Caco-2 (cell line): ENCODE data around the gene GP5. TPM values are rescaled to one million over a fixed set of nuclear protein-coding genes. Genes with fewer than 3 reads are reported as not detected.
A peak's percentile ranks its signal among the peaks of the same experiment; 100 is the strongest.

Experiments
- BruUV-seq: library from RNA; stranded (reverse); fragments of 400-500 nt; replicated peaks from 2 replicates; lab custom pipeline; 2021; lab: Mats Ljungman, UMichigan
- CTCF ChIA-PET: fragments of 300-600 bp; sonication (Branson Sonifier 250); formaldehyde crosslinking; loops from one replicate; lab custom pipeline; 2022; ENCODE audit warnings: antibody characterized with exemption; lab: Charles Lee
- POLR2A ChIA-PET: fragments of 300-600 bp; sonication (Branson Sonifier 250); formaldehyde crosslinking; loops from one replicate; lab custom pipeline; 2022; ENCODE audit warnings: antibody characterized with exemption; lab: Charles Lee
- DNase-seq, 2 experiments: peaks; one replicate each; pipeline versions ENCODE4 v3.0.0 to v3.0.0-alpha.2; 2020 to 2022
- H3K27me3 ChIP-seq: replicated peaks from 2 replicates; pipeline ENCODE4 v1.6.0; 2011; ENCODE audit warnings: low read length; ENCODE audit not compliant: control insufficient read depth, insufficient read depth
- H3K36me3 ChIP-seq: 2 replicates; pipeline ENCODE4 v1.5.1; 2011; ENCODE audit warnings: low read length; ENCODE audit not compliant: control insufficient read depth, insufficient read depth
- H3K4me1 ChIP-seq: fragments of 250-450 bp; sonication (Bioruptor Pico); 2 replicates; pipeline ENCODE4 v1.5.1; 2020; ENCODE audit warnings: mild to moderate bottlenecking
- H3K4me3 ChIP-seq: 2 replicates; pipeline ENCODE4 v1.5.1; 2011; ENCODE audit warnings: low read depth, mild to moderate bottlenecking, control low read depth, low read length
- H3K9me3 ChIP-seq: fragments of 250-450 bp; sonication (Bioruptor Pico); 2 replicates; pipeline ENCODE4 v1.5.1; 2020; ENCODE audit warnings: mild to moderate bottlenecking, moderate library complexity
- H3K27ac Mint-ChIP-seq: one replicate; pipeline ENCODE4 v1.8.0; 2022; ENCODE audit warnings: mixed read lengths; ENCODE audit not compliant: unreplicated experiment
- H3K27me3 Mint-ChIP-seq: one replicate; pipeline ENCODE4 v1.8.0; 2022; ENCODE audit warnings: mixed read lengths; ENCODE audit not compliant: insufficient read depth, unreplicated experiment
- H3K36me3 Mint-ChIP-seq: one replicate; pipeline ENCODE4 v1.8.0; 2022; ENCODE audit warnings: mild to moderate bottlenecking, mixed read lengths; ENCODE audit not compliant: insufficient read depth, unreplicated experiment
- H3K4me1 Mint-ChIP-seq: one replicate; pipeline ENCODE4 v1.8.0; 2022; ENCODE audit warnings: low read depth, mixed read lengths; ENCODE audit not compliant: unreplicated experiment
- H3K4me3 Mint-ChIP-seq: one replicate; pipeline ENCODE4 v1.8.0; 2022; ENCODE audit warnings: mild to moderate bottlenecking, moderate library complexity, mixed read lengths; ENCODE audit not compliant: unreplicated experiment
- H3K9me3 Mint-ChIP-seq: one replicate; pipeline ENCODE4 v1.8.0; 2022; ENCODE audit warnings: mixed read lengths; ENCODE audit not compliant: unreplicated experiment
- intact Hi-C: fragments of 100-400 bp; cut with micrococcal nuclease; formaldehyde crosslinking; loops from one replicate; pipeline ENCODE4 v1.10.0; 2022; ENCODE audit not compliant: unreplicated experiment
- total RNA-seq: library from RNA; stranded (reverse); gene quantifications from 2 replicates; pipeline ENCODE4 v1.2.3, GENCODE V29; 2022
- TF ChIP-seq, protein P1 (sequence below), 2 experiments: fragments of 200-600 bp in 1 of 2; IDR thresholded peaks; 1 replicate in 1 of 2; 2 replicates in 1 of 2; pipeline versions ENCODE4 v1.5.1 to v1.8.0; 2011 to 2022; ENCODE audit warnings: antibody characterized with exemption in 1 of 2, control low read depth in 1 of 2, inconsistent platforms in 1 of 2, low read depth in 1 of 2, low read length in 1 of 2, mild to moderate bottlenecking in 1 of 2, moderate library complexity in 1 of 2; ENCODE audit not compliant: insufficient read depth in 1 of 2, severe bottlenecking in 1 of 2, unreplicated experiment in 1 of 2

The GP5 gene
- total RNA-seq, 1 experiment from 2014 or later: 0.25 TPM

DNA sequence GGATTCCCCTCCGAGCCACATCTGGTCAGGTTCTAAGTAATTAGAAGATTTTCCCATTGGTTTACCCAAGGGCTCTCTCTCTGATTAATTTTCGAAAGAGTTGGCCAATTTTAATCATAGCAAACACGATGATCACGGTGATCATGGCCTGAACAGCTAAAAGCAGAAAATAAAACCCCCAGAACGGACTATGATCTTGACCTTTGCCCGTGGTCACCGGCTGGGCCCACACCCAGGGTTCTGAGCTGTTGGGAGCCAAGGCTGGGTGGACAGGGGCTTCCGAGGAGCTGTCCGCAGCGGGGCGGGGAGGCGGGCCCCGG lies 2.6 kb downstream of the GP5 start:
- intact Hi-C loops: no loop called here

GRCh38 chr3:194395778-194396538 lies 3.1 kb downstream of the GP5 start:
- no peaks in the 10 kb centered on the region for H3K36me3 Mint-ChIP-seq
- ChIA-PET CTCF (interaction anchor here (0.9 to 1.2 kb wide), 3 partner anchors 10 to 62 kb away, joined by 3 to 5 read pairs (median 4); no protein-coding TSS in a partner anchor), POLR2A (no interaction called here)
- H3K4me3 ChIP-seq: no peak overlapping the region
- peaks cover 8% of the 10 kb centered on the region for H3K9me3 Mint-ChIP-seq
- H3K27me3 Mint-ChIP-seq: no peaks in the 10 kb centered on the region
- H3K4me1 ChIP-seq: peaks cover 17% of the 10 kb centered on the region
- TF ChIP-seq, protein P1, sequence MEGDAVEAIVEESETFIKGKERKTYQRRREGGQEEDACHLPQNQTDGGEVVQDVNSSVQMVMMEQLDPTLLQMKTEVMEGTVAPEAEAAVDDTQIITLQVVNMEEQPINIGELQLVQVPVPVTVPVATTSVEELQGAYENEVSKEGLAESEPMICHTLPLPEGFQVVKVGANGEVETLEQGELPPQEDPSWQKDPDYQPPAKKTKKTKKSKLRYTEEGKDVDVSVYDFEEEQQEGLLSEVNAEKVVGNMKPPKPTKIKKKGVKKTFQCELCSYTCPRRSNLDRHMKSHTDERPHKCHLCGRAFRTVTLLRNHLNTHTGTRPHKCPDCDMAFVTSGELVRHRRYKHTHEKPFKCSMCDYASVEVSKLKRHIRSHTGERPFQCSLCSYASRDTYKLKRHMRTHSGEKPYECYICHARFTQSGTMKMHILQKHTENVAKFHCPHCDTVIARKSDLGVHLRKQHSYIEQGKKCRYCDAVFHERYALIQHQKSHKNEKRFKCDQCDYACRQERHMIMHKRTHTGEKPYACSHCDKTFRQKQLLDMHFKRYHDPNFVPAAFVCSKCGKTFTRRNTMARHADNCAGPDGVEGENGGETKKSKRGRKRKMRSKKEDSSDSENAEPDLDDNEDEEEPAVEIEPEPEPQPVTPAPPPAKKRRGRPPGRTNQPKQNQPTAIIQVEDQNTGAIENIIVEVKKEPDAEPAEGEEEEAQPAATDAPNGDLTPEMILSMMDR (IDR thresholded peaks at IDR 0.05; ENCODE audit: insufficient read depth in 1 of 2, low read depth in 1 of 2, low read length in 1 of 2, severe bottlenecking in 1 of 2, unreplicated experiment in 1 of 2): no peak
- no TSS peak for BruUV-seq
- no peak for DNase-seq
- no peaks in the 10 kb centered on the region for H3K36me3 ChIP-seq
- 0 out of 2 replicates have a peak, but pooled peaks cover 8% of the 10 kb centered on the region for H3K9me3 ChIP-seq
- intact Hi-C loops: no loop called here
- no peak overlapping the region for H3K4me3 Mint-ChIP-seq
- H3K27ac Mint-ChIP-seq: peak overlapping the region; percentile 81
- H3K4me1 Mint-ChIP-seq: peaks cover 7% of the 10 kb centered on the region
- H3K27me3 ChIP-seq: no peaks in the 10 kb centered on the region

More for the DNA sequence above, 2.6 kb downstream of the GP5 start:
- no peaks in the 10 kb centered on the region for H3K27me3 Mint-ChIP-seq
- Histone ChIP-seq H3K9me3 (0 out of 2 replicates have a peak, but pooled peaks cover 4% of the 10 kb centered on the region), H3K4me3 (no peak overlapping the region), H3K36me3 (no peaks in the 10 kb centered on the region), H3K27me3 (no peaks in the 10 kb centered on the region), H3K4me1 (peaks cover 17% of the 10 kb centered on the region)
- H3K27ac Mint-ChIP-seq: peak overlapping the region; percentile 81
- CTCF ChIA-PET: interaction anchor here (0.9 kb wide), 1 partner anchor 9 kb away, joined by 5 read pairs; no protein-coding TSS in a partner anchor
- peaks cover 4% of the 10 kb centered on the region for H3K36me3 Mint-ChIP-seq
- POLR2A ChIA-PET: no interaction called here
- no peak for DNase-seq
- H3K4me1 Mint-ChIP-seq: peaks cover 7% of the 10 kb centered on the region
- TF ChIP-seq, protein P1 (IDR thresholded peaks at IDR 0.05; ENCODE audit: insufficient read depth in 1 of 2, low read depth in 1 of 2, low read length in 1 of 2, severe bottlenecking in 1 of 2, unreplicated experiment in 1 of 2): no peak
- BruUV-seq: no TSS peak
- no peak overlapping the region for H3K4me3 Mint-ChIP-seq
- H3K9me3 Mint-ChIP-seq: peaks cover 3% of the 10 kb centered on the region

DNA sequence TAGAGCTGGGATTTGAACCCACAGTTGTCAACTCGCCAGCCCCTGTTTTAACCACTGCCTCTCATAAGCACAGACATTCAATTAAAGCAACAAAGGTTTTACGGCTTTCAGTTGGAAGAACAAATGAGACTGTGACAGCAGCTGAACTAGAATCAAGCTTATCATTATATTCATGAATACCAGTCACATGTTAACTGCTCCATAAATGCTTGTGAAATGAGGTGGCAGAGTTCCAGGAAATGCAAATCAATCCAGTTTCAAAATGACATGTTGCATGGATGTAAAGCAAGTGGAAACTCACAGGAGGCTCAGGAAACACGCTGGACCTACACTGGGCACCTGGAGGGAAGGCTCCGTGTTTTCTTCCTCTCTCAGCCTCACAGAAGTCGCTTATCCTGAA lies 3.9 kb downstream of the GP5 start:
- Mint-ChIP-seq H3K9me3 (peaks cover 16% of the 10 kb centered on the region), H3K4me1 (peaks cover 7% of the 10 kb centered on the region), H3K27me3 (no peaks in the 10 kb centered on the region), H3K27ac (peak overlapping the region; percentile 81), H3K4me3 (no peak overlapping the region), H3K36me3 (no peaks in the 10 kb centered on the region)
- Histone ChIP-seq H3K9me3 (0 out of 2 replicates have a peak, but pooled peaks cover 13% of the 10 kb centered on the region), H3K27me3 (no peaks in the 10 kb centered on the region), H3K4me1 (peaks cover 17% of the 10 kb centered on the region), H3K36me3 (no peaks in the 10 kb centered on the region), H3K4me3 (no peak overlapping the region)
- TF ChIP-seq, protein P1 (IDR thresholded peaks at IDR 0.05; ENCODE audit: insufficient read depth in 1 of 2, low read depth in 1 of 2, low read length in 1 of 2, severe bottlenecking in 1 of 2, unreplicated experiment in 1 of 2): no peak
- DNase-seq: no peak
- BruUV-seq: no TSS peak
- CTCF ChIA-PET: interaction anchor here (1.0 to 1.2 kb wide), 2 partner anchors 56 to 62 kb away, joined by 3 to 4 read pairs; no protein-coding TSS in a partner anchor
- intact Hi-C loops: no loop called here
- POLR2A ChIA-PET: no interaction called here
